ENCODE data around the gene TMCO5A.

DNA sequence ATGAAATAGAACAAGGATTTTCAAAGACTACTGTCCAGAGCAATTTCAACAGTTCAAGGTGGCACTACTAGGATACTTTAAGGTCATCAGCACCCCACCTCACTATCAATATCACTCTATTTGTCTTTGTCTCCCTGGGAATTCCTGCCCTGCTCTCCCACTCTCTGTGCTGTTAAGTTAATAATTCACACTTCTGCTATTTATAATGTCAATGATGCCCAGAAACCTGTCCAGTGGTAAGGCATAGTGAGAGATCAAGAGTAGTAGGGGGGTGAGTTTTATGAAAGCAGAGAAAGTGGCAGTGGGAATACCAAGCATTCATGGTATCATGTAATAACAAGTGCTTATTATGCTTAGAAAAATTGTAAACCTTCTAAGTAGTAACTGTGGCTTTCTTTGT lies 7.3 kb downstream of the TMCO5A start:
- TF ChIP-seq, protein P1, sequence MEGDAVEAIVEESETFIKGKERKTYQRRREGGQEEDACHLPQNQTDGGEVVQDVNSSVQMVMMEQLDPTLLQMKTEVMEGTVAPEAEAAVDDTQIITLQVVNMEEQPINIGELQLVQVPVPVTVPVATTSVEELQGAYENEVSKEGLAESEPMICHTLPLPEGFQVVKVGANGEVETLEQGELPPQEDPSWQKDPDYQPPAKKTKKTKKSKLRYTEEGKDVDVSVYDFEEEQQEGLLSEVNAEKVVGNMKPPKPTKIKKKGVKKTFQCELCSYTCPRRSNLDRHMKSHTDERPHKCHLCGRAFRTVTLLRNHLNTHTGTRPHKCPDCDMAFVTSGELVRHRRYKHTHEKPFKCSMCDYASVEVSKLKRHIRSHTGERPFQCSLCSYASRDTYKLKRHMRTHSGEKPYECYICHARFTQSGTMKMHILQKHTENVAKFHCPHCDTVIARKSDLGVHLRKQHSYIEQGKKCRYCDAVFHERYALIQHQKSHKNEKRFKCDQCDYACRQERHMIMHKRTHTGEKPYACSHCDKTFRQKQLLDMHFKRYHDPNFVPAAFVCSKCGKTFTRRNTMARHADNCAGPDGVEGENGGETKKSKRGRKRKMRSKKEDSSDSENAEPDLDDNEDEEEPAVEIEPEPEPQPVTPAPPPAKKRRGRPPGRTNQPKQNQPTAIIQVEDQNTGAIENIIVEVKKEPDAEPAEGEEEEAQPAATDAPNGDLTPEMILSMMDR (conservative IDR thresholded peaks at IDR 0.05; ENCODE audit: low read depth, low read length) = no peak
- no peak for TF ChIP-seq EZH2 (IDR thresholded peaks at IDR 0.05; ENCODE audit: borderline replicate concordance, low read depth, low read length, poor library complexity, severe bottlenecking)
